ENCODE measurements around the gene OR51V1.
"Not testable (repeated sequence)": the region's sequence is repeated elsewhere in the genome, so short reads cannot be mapped to it uniquely, and the experiment has no call there.

Gene OR51V1

DNA sequence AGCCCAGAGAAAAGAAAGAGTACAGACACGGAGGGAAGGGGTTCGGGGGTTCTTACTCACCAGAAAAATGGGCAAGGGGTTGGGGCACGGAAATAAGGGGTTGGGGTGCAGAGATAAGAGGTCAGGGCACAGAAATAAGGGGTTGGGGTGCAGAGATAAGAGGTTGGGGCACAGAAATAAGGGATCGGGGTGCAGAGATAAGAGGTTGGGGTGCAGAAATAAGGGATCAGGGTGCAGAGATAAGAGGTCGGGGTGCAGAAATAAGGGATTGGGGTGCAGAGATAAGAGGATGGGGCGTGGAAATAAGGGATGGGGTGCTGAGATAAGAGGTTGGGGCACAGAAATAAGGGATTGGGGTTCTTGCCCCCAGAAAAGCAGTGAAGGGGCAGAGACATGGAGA lies 35.7 kb downstream of the OR51V1 start:
- DNase-seq (ENCODE audit: low read depth), result not testable (repeated sequence)

DNA sequence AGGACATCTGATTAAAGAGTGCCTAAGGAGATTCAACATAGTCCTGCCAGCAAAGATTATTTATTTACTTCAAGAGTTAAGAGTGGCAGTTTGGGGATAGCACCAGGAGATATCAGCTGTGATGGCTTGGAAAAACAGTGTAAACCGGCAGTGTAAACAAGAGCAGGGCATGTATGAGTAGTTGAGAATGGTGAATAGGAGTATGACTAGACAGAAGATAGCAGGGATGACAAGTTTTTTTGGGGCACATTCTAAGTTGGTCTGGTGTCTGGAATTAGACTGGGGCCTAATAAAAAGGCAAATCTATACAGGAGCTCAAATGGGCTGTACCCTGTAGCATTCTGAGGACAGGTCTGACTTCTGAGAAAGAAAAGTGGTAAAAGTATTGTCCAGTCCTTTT lies 39.4 kb downstream of the OR51V1 start:
- not testable (repeated sequence) for DNase-seq (ENCODE audit: low read depth)

DNA sequence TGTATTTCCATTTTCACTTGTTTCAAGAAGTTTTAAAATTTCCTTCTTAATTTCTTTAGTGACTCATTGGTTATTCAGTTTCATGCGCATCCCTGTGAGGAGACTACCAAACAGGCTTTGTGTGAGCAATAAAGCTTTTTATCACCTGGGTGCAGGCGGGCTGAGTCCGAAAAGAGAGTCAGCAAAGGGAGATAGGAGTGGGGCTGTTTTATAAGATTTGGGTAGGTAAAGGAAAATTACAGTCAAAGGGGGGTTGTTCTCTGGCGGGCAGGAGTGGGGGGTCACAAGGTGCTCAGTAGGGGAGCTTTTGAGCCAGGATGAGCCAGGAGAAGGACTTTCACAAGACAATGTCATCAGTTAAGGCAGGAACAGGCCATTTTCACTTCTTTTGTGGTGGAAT lies 40.3 kb downstream of the OR51V1 start:
- DNase-seq (ENCODE audit: low read depth), result not testable (repeated sequence)

DNA sequence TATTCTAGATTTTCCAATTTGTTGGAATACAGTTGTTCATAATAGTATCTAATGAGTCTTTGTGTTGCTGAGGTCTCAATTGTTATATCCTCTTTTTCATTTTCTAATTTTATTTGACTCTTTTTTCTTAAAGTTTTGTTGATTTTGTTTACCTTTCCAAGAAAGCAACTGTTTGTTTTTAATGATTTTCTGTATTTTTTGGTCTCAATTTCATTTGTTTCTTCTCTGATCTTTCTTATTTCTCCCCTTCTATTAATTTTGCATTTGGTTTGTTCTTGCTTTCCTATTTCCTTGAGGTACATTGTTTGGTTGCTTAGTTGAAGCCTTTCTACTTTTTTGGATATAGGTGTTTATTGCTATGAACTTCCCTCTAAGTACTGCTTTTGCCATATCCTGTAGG lies 40.7 kb downstream of the OR51V1 start:
- DNase-seq (ENCODE audit: low read depth), result no peak

DNA sequence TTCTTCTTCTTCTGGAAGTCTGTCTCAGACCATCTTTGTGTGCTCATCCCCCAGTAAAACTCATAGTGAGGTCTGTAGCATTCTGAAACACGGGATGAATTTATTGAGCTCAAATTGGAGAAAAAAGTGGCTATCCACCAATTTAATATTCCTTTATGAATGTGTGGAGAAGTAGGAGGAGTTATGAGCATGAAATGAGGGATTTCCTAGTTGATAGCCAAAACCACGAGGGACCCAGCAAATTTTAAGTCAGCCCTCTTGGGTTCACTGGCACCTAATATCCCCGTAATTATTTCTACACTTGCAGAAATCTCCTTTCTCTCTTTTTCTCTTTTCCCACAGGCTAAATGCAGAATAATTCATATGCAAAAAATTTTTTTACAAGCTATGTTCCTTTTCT lies 45.8 kb downstream of the OR51V1 start, which contains the start of gene OR52A1:
OR52A1 (minus strand) TSS at position 101 of the 400 bp plus-strand sequence. CDS start 2,388 bp downstream, outside the sequence.
- no peak for DNase-seq (ENCODE audit: low read depth)

DNA sequence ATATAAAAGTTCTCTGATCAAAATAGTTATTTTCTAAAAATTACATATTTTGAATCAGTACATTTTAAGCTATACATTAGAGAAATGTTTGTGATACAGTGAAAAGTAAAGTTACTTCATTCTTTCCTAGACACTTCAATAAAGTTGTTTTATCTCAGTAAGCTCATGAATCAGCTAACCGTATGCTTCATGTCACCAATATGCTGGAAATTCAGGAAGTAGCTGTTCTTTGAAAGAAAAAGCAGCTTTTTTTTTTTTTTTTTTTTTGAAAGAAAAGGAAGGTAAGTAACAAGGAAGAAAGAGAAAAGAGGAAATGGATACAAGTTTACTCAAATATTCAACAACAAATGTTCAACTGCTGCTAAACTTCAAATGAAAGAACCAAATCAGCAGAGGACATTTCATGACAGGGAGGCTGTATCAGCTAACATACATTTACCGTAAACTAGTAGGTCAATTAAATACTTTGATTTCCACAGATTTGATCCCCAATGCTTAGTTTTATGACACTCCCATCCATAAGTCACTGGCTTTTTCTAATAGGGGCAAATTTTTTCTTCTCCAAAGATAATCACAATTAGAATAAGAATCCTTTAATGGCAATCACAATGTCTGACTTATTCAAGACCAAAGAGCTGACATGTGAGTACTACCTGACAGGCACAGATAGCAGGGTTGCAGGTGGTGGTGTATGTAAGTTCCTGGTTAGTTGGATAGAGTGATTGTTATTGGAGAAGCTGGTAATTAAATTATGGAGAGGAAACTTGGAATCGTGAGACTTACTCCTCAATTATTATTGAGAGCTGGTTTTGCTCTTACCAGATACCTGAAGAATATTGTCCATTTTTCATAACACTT lies 46.7 kb downstream of the OR51V1 start:
- DNase-seq (ENCODE audit: low read depth), result no peak

DNA sequence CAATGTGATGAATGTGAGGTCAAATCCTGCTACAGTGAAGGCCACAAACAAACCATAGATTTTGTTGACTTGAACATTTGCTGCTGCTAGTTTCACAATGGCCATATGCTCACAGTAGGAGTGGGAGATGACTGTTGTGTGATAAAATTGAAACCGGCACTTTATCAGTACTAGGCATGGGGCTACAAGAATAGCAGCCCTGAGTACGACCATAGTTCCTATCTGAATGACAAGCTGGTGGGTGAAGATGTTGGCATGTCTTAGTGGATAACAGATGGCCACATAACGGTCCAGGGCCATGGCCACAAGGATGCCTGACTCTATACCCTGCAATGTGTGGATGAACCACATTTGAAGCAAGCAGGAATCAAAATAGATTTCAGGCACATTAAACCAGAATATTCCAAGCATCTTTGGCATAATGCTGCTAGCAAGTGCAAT lies 48.7 kb downstream of the OR51V1 start:
- no peak for DNase-seq (ENCODE audit: low read depth)
